ENCODE measurements around the gene PCSK4.
A peak's percentile ranks its signal among the peaks of the same experiment; 100 is the strongest.

PCSK4 gene

GRCh38 chr19:1510442-1510806 lies 20.3 kb upstream of the PCSK4 start:
- Histone ChIP-seq H3K9ac (ENCODE audit: low read length) (no peak overlapping the region), H3K27me3 (replicated peaks; ENCODE audit: control insufficient read depth, insufficient read depth, low read length) (peaks cover 9% of the 10 kb centered on the region), H3K9me3 (ENCODE audit: control insufficient read depth, low read length) (no peaks in the 10 kb centered on the region), H3K4me3 (ENCODE audit: low read length) (no peak overlapping the region), H3K36me3 (ENCODE audit: control insufficient read depth, insufficient read depth, low read length, severe bottlenecking) (no peaks in the 10 kb centered on the region), H3K4me1 (ENCODE audit: control insufficient read depth, insufficient read depth, low read length) (peaks cover 3% of the 10 kb centered on the region)
- no peak for DNase-seq (ENCODE audit: low read depth)

- no peak overlapping the region for H3K4me3 ChIP-seq (ENCODE audit: low read length)
- no peak overlapping the region for H3K9ac ChIP-seq (ENCODE audit: low read length)
- peaks cover 3% of the 10 kb centered on the region for H3K4me1 ChIP-seq (ENCODE audit: control insufficient read depth, insufficient read depth, low read length)
- no peaks in the 10 kb centered on the region for H3K36me3 ChIP-seq (ENCODE audit: control insufficient read depth, insufficient read depth, low read length, severe bottlenecking)
- H3K9me3 ChIP-seq (ENCODE audit: control insufficient read depth, low read length), result no peaks in the 10 kb centered on the region
- no peak for DNase-seq (ENCODE audit: low read depth)
- peaks cover 5% of the 10 kb centered on the region for H3K27me3 ChIP-seq (replicated peaks; ENCODE audit: control insufficient read depth, insufficient read depth, low read length)
Observed at GRCh38 chr19:1509602-1510441, 19.7 kb upstream of the PCSK4 start.

GRCh38 chr19:1508507-1508856 lies 18.3 kb upstream of the PCSK4 start:
- Histone ChIP-seq H3K4me3 (ENCODE audit: low read length) (peak overlapping the region; percentile 61), H3K9me3 (ENCODE audit: control insufficient read depth, low read length) (no peaks in the 10 kb centered on the region), H3K27me3 (replicated peaks; ENCODE audit: control insufficient read depth, insufficient read depth, low read length) (peaks cover 12% of the 10 kb centered on the region), H3K9ac (ENCODE audit: low read length) (no peak overlapping the region), H3K36me3 (ENCODE audit: control insufficient read depth, insufficient read depth, low read length, severe bottlenecking) (no peaks in the 10 kb centered on the region), H3K4me1 (ENCODE audit: control insufficient read depth, insufficient read depth, low read length) (peaks cover 3% of the 10 kb centered on the region)
- DNase-seq (ENCODE audit: low read depth), result no peak

GRCh38 chr19:1507763-1508506 lies 17.8 kb upstream of the PCSK4 start:
- H3K4me3 ChIP-seq (ENCODE audit: low read length), result peak overlapping the region; percentile 80
- H3K36me3 ChIP-seq (ENCODE audit: control insufficient read depth, insufficient read depth, low read length, severe bottlenecking), result no peaks in the 10 kb centered on the region
- peaks cover 18% of the 10 kb centered on the region for H3K27me3 ChIP-seq (replicated peaks; ENCODE audit: control insufficient read depth, insufficient read depth, low read length)
- peaks cover 6% of the 10 kb centered on the region for H3K4me1 ChIP-seq (ENCODE audit: control insufficient read depth, insufficient read depth, low read length)
- peak; percentile 98 for DNase-seq (ENCODE audit: low read depth)
- H3K9me3 ChIP-seq (ENCODE audit: control insufficient read depth, low read length), result no peaks in the 10 kb centered on the region
- peak overlapping the region; percentile 81 for H3K9ac ChIP-seq (ENCODE audit: low read length)

- no peak for DNase-seq (ENCODE audit: low read depth)
- Histone ChIP-seq H3K9ac (ENCODE audit: low read length) (no peak overlapping the region), H3K27me3 (replicated peaks; ENCODE audit: control insufficient read depth, insufficient read depth, low read length) (peaks cover 23% of the 10 kb centered on the region), H3K4me3 (ENCODE audit: low read length) (peak overlapping the region; percentile 80), H3K4me1 (ENCODE audit: control insufficient read depth, insufficient read depth, low read length) (peaks cover 4% of the 10 kb centered on the region), H3K36me3 (ENCODE audit: control insufficient read depth, insufficient read depth, low read length, severe bottlenecking) (no peaks in the 10 kb centered on the region), H3K9me3 (ENCODE audit: control insufficient read depth, low read length) (no peaks in the 10 kb centered on the region)
Observed at GRCh38 chr19:1507192-1507660, 17.1 kb upstream of the PCSK4 start.

GRCh38 chr19:1505991-1506881 lies 16.1 kb upstream of the PCSK4 start:
- H3K9ac ChIP-seq (ENCODE audit: low read length), result no peak overlapping the region
- no peaks in the 10 kb centered on the region for H3K36me3 ChIP-seq (ENCODE audit: control insufficient read depth, insufficient read depth, low read length, severe bottlenecking)
- no peaks in the 10 kb centered on the region for H3K9me3 ChIP-seq (ENCODE audit: control insufficient read depth, low read length)
- H3K4me3 ChIP-seq (ENCODE audit: low read length), result no peak overlapping the region
- DNase-seq (ENCODE audit: low read depth), result no peak
- peaks cover 23% of the 10 kb centered on the region for H3K27me3 ChIP-seq (replicated peaks; ENCODE audit: control insufficient read depth, insufficient read depth, low read length)
- H3K4me1 ChIP-seq (ENCODE audit: control insufficient read depth, insufficient read depth, low read length), result peaks cover 4% of the 10 kb centered on the region

- Histone ChIP-seq H3K9ac (ENCODE audit: low read length) (no peak overlapping the region), H3K4me1 (ENCODE audit: control insufficient read depth, insufficient read depth, low read length) (peaks cover 4% of the 10 kb centered on the region), H3K36me3 (ENCODE audit: control insufficient read depth, insufficient read depth, low read length, severe bottlenecking) (no peaks in the 10 kb centered on the region), H3K9me3 (ENCODE audit: control insufficient read depth, low read length) (no peaks in the 10 kb centered on the region), H3K27me3 (replicated peaks; ENCODE audit: control insufficient read depth, insufficient read depth, low read length) (peaks cover 23% of the 10 kb centered on the region), H3K4me3 (ENCODE audit: low read length) (no peak overlapping the region)
- DNase-seq (ENCODE audit: low read depth), result no peak
Observed at GRCh38 chr19:1505012-1505411, 14.9 kb upstream of the PCSK4 start.

- Histone ChIP-seq H3K9ac (ENCODE audit: low read length) (no peak overlapping the region), H3K4me1 (ENCODE audit: control insufficient read depth, insufficient read depth, low read length) (peaks cover 4% of the 10 kb centered on the region), H3K4me3 (ENCODE audit: low read length) (no peak overlapping the region), H3K36me3 (ENCODE audit: control insufficient read depth, insufficient read depth, low read length, severe bottlenecking) (no peaks in the 10 kb centered on the region), H3K27me3 (replicated peaks; ENCODE audit: control insufficient read depth, insufficient read depth, low read length) (peaks cover 23% of the 10 kb centered on the region), H3K9me3 (ENCODE audit: control insufficient read depth, low read length) (no peaks in the 10 kb centered on the region)
- no peak for DNase-seq (ENCODE audit: low read depth)
Observed at GRCh38 chr19:1503925-1504773, 14.0 kb upstream of the PCSK4 start.

- peak; percentile 79 for DNase-seq (ENCODE audit: low read depth)
- H3K27me3 ChIP-seq (replicated peaks; ENCODE audit: control insufficient read depth, insufficient read depth, low read length), result peaks cover 23% of the 10 kb centered on the region
- H3K9me3 ChIP-seq (ENCODE audit: control insufficient read depth, low read length), result no peaks in the 10 kb centered on the region
- peaks cover 4% of the 10 kb centered on the region for H3K4me1 ChIP-seq (ENCODE audit: control insufficient read depth, insufficient read depth, low read length)
- no peak overlapping the region for H3K9ac ChIP-seq (ENCODE audit: low read length)
- H3K4me3 ChIP-seq (ENCODE audit: low read length), result no peak overlapping the region
- H3K36me3 ChIP-seq (ENCODE audit: control insufficient read depth, insufficient read depth, low read length, severe bottlenecking), result no peaks in the 10 kb centered on the region
Observed at GRCh38 chr19:1503089-1503924, 13.2 kb upstream of the PCSK4 start.
